Measurements from ENCODE around the gene PLA2G3.

The PLA2G3 gene

GRCh38 chr22:31148488-31148887 lies 8.2 kb upstream of the PLA2G3 start:
- no peak for DNase-seq

- no peak for DNase-seq
Measured at GRCh38 chr22:31144223-31144622, 3.9 kb upstream of the PLA2G3 start.

GRCh38 chr22:31143537-31143936 lies 3.2 kb upstream of the PLA2G3 start:
- DNase-seq = no peak

DNA sequence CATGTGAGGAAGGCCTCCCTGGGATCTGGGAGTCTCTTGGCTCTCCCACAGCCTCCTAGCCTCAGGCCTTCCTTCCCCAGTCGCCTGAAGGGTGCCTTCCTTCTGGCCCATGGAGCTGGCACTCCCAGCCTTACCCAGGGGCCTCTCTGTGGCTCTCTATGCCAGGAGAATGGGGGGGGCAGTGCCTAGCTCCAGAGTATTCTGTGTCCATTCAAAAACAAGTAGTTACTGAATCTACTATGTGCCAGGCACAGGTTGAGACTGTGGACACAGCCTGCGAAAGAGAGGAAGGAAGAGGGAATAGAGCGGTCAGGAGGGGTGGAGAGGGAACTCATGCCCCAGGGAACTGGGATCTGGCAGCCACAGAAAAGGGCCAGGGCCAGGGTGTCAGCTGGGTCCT lies 2.7 kb upstream of the PLA2G3 start:
- DNase-seq = no peak

GRCh38 chr22:31142285-31142684 lies 2.0 kb upstream of the PLA2G3 start:
- DNase-seq = no peak

GRCh38 chr22:31141551-31141950 lies 1.2 kb upstream of the PLA2G3 start:
- DNase-seq = no peak

- DNase-seq = no peak
Measured at GRCh38 chr22:31140746-31141145, 438 bp upstream of the PLA2G3 start.

DNA sequence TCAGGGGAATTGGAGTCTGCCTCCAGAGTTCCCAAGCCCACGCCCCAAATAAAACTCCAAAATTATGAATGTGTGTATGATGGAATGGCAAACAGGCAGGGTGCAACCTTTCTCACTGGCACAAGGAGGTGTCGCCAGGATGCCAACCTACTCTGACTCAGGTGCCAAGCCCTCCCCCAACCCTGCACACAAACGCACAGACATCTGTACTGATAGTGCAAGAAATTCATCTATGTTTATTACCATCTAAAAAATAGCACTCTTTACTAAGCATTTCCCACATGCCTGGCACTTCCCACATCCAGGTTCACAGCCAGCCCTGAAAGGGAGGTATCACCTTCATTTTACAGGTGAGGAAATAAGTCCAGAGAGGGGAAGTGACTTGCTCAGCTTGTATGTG lies 1.2 kb downstream of the PLA2G3 start:
- DNase-seq = no peak

- no peak for DNase-seq
Measured at GRCh38 chr22:31138126-31138525, 2.2 kb downstream of the PLA2G3 start.

DNA sequence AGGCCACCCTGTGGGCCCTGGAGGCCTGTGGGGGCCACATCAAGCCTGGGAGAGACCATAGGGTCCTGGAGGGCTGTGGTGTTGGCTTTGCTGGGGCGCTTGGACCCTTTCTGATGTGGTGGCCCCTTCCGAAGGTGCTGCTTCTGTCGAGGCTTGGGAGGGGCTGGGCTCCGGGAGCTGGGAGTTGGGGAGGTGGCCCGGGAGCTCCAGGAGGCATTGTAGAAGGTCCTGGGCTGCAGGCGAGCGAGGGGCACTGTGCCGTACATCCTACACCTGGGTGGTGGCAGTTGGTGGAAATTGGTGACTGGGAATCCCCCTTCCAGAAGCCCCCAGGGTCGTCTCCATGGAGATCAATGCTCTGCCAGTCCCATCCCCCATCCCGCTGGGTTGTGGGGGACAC lies 2.6 kb downstream of the PLA2G3 start:
- no peak for DNase-seq

DNA sequence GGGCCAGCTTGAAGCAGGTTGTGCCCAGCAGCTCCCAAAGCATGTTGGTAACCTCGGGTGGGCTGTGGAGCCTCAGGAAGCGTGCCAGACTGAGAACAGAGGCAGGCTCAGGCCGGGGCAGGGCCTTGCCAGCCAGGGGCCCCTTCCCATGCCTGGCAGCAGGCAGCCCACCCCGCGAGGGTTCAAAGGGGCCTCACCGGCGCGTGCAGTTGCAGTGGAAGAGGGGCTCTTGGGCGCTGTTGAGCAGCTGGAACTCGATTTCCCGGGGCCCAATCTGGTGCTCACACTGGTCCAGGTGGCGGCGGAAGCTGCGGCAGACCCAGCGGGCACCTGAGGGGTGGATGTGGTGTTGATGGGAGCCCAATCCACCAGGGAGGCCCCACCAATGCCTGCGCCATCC lies 3.6 kb downstream of the PLA2G3 start:
- no peak for DNase-seq

- no peak for DNase-seq
Measured at GRCh38 chr22:31136155-31136554, 4.2 kb downstream of the PLA2G3 start.

GRCh38 chr22:31135706-31136105 lies 4.6 kb downstream of the PLA2G3 start:
- no peak for DNase-seq

- DNase-seq = no peak
Measured at GRCh38 chr22:31134688-31135087, 5.6 kb downstream of the PLA2G3 start.

DNA sequence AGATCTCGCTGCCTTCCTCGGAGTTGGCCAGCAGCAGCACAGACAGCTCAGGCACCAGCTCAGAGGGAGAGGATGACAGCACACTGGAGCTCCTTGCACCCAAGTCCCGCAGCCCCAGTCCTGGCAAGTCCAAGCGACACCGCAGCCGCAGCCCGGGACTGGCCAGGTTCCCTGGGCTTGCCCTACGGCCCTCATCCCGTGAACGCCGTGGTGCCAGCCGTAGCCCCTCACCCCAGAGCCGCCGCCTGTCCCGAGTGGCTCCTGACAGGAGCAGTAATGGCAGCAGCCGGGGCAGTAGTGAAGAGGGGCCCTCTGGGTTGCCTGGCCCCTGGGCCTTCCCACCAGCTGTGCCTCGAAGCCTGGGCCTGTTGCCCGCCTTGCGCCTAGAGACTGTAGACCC lies 6.4 kb downstream of the PLA2G3 start:
- DNase-seq = no peak

DNA sequence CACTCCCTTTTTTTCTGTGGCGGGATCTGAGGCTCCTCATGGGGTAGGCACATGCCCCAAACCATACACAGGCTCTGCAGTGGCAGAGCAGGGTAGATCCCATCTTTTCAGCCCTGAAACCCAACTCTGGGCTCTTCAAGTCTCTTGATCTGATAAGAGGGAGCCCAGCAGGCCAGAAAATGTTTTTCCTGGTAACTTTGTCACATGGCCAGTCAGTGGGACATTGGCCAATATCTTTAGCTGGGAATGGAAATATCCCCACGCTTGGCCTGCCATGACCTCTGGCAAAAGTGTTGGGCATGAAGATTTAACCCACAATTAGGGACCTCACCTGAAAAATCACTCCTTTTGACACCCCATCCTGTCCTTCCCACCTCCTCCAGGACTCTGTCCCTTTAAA lies 9.4 kb downstream of the PLA2G3 start:
- no peak for DNase-seq

DNA sequence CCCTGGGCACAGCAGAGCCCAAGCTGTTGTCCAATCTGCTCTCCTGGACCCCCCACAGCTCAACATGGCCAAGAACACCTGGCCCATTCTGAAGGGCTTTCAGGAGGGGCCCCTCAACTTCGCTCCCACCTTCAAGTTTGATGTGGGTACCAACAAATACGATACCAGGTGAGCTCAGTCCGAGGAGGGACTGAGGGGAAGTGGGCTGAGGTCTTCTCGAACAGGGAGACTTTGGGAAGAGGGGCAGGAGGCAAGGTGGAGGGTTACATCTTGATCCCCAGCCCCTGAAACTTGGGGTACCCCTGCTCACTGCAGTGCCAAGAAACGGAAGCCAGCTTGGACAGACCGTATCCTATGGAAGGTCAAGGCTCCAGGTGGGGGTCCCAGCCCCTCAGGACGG lies 12.2 kb downstream of the PLA2G3 start:
- no peak for DNase-seq

DNA sequence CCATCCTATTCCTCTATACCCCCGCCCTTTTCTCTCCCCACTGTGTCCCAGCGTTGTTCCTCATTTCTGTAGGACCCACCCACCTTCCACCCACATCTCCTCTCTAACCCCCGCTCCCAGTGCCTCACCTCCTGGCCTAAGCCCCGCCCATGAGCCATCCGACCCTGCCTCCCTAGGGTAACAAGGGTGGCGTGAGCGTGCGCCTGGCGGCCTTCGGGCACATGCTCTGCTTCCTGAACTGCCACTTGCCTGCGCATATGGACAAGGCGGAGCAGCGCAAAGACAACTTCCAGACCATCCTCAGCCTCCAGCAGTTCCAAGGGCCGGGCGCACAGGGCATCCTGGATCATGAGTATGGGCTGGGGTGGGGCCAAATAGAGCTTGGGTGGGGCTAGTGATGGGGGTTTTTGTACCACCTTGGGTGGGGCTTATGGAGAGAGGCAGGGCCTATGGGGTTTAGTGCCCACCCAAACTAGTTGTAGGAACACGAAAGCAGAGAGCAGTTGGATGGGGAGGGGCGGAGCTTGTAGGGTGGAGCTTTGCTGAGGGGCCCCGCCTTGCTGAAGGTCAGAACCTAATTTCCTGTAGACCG lies 13.0 kb downstream of the PLA2G3 start:
- no peak for DNase-seq

DNA sequence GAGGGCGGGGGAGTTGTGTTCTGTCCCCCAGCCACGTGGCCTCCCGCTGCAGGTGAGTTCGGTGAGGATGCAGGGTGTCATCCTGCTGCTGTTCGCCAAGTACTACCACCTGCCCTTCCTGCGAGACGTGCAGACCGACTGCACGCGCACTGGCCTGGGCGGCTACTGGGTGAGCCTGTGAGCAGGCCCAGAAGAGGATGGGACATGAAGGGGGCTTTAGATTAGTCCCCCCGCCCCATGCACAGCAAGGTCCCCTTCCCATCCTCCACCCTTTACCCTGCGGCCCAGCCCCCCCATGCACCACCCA lies 13.5 kb downstream of the PLA2G3 start:
- no peak for DNase-seq

DNA sequence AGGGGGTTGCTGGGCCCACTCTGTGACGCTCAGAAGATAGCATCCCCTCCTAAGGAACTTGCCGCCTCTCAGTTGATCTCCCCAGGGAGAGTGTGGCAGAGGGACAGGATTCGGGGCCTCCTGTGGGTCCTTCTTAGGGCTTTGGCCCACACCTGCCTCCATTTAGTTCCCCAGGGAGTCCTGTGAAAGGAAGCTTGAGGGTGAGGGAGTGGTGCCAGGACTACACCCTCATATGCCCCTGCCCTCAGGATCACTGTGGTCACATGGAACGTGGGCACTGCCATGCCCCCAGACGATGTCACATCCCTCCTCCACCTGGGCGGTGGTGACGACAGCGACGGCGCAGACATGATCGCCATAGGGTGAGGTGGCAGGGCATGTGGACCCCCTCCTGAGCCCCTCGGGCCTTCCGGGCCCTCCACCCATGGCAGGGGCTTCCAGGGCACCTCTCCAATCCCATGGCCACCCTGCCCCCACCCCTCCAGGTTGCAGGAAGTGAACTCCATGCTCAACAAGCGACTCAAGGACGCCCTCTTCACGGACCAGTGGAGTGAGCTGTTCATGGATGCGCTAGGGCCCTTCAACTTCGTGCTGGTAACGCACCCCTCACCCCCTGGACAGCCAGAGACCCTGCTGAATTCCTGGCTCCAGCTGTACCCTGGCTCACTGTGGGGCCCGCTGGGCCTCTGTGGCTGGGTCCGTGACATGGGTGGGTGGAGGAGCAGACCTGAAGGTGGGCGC lies 14.0 kb downstream of the PLA2G3 start:
- no peak for DNase-seq

GRCh38 chr22:31125521-31126117 lies 14.7 kb downstream of the PLA2G3 start:
- DNase-seq = no peak

- DNase-seq = no peak
Measured at GRCh38 chr22:31124811-31125465, 15.4 kb downstream of the PLA2G3 start.

GRCh38 chr22:31124290-31124689 lies 16.0 kb downstream of the PLA2G3 start:
- DNase-seq = no peak

GRCh38 chr22:31123292-31123602 lies 17.1 kb downstream of the PLA2G3 start:
- no peak for DNase-seq
